HG03520 (cell line): ENCODE measurements around the gene ZNF586.
"Not testable (repeated sequence)": the region's sequence is repeated elsewhere in the genome, so short reads cannot be mapped to it uniquely, and the experiment has no call there.

Experiments used
- ATAC-seq: cut with Tn5 transposase; IDR thresholded peaks from one replicate; pipeline ENCODE4 v1.9.1; 2021; ENCODE audit warnings: mild to moderate bottlenecking, moderate library complexity; ENCODE audit not compliant: unreplicated experiment

ZNF586 gene

DNA sequence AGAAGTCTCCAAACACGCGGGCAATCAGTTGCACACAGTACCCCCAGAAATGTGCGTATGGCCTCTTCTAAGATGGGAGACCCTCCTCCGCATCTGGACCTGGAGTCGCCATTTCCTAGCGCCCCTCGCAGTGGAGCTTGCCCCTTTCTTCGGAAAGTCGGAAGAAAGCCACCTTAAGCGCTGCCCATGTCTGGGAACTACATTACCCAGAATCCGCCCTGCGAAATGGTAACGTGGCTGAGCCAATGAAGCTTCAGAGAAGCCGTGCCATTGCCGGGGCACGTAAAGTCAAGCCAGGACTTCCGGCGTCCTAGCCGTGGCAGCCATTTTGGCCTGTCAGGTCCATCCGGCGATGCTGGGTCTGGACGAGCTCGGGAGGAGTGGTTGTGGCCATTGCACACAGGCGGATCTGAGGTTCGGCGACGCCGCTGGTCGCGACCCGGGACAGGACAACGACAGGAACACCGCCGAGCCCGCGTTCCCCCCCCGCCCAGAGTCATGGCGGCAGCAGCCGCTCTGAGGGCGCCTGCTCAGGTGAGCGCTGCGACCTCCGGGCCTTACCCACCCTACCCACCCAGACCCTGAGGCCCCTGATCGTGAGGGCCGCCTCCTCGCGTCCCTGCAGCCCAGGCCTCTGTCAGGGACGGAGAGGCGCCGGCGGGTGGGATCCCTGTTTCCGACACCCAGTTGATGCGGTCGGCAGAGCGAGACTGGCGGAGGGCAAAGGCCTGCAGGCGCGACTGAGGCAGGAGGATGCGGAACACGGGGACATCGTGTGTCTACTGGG lies at the start of gene ZNF586:
Gene ZNF586 (plus strand): TSS at position 332 of the 787 bp plus-strand sequence. CDS start 167 bp downstream, at position 499.
- ATAC-seq, result peak; percentile 90

DNA sequence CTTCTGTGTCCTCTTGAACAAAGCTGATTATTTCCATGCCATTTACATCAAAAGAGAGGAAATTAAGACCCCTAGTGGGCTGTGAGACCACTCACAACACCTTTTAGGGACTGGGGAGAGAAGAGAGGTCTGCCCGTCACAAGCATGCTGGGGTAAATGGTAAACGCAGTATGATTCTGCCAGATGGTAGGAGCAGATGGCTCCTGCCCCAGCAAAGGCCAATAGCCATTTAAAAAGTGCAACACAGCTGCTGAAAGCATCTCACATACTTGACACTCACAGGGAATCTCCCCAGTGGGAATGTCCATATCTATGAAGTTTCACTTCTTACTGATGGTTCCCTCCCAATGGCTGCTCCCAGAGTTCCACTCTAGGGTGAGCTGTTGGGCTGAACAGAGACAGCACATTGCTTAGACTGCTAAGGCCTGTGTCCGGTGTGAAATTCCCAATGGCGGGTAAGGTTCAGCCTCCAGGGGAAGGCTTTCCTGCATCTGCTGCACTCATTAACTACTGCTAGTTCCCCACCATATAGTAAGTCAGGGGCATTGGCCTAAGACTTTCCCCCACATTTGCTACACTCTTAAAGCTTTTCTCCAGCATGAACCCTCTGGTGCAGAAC lies 49.5 kb upstream of the ZNF586 start:
- no peak for ATAC-seq

GRCh38 chr19:57720878-57721277 lies 48.6 kb upstream of the ZNF586 start:
- no peak for ATAC-seq

GRCh38 chr19:57738320-57738719 lies 31.2 kb upstream of the ZNF586 start:
- not testable (repeated sequence) for ATAC-seq

GRCh38 chr19:57738770-57739169 lies 30.7 kb upstream of the ZNF586 start:
- ATAC-seq, result not testable (repeated sequence)

GRCh38 chr19:57746580-57747471 lies 22.6 kb upstream of the ZNF586 start, which contains the start of gene ZNF776:
Gene ZNF776 (plus strand): TSS chr19:57746815. CDS start chr19:57747059, 244 bp downstream.
- peak; percentile 89 for ATAC-seq

DNA sequence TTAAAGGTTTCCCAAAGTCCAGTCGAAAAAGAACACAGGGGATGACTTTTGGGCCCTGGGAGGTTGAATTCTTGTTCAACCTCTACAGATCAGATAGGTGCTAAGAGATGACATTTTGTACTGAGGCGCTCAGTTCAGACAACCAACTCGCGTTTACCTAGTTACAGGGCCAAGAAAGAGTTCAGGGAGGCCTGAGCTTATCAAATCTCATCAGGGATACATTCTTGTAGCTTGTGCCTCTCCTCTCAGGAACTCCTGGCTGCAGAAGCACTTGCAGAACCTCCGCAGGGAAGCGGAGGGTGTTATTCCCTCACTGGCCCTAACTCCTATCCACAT lies 22.0 kb upstream of the ZNF586 start:
- no peak for ATAC-seq

DNA sequence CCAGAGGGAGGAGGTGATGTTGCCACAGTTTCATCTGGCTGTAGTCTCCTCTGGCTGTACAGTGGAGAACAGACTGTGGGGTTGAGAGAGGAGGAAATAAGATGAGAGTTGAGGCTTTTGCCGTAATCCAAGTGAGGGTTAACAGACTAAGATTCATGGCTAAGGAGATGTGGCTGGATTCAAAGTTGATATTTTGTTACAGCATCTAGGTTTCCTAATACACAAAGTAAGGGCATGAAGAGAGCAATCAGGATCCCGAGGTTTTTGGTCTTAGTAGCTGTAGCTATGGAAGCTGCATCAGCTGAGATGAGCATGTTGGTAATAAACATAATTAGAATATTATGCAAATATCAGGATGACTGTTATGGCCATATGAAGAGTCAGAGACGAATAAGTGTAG lies 21.4 kb upstream of the ZNF586 start:
- no peak for ATAC-seq

- no peak for ATAC-seq
These were observed 15.3 kb upstream of the ZNF586 start for GRCh38 chr19:57754091-57754673.

DNA sequence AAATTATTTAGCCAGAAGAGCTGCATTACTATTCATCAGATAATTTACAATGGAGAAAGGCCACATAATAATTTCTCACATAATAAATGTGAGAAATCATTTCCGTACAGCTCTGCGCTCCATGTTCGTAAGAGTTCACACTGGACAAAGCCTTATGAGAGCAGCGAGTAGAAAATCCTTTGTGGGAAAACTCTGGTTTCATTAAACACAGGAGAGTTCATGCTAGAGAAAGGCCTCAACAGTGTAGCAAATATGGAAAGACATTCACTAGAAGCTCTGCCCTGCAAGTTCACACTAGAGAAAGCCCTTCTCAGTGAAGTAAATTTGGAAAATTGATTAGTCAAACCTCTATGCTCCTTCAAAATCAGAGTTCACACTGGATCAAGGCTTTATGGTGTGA lies 14.4 kb upstream of the ZNF586 start:
- ATAC-seq, result no peak

- no peak for ATAC-seq
These were observed 11.5 kb upstream of the ZNF586 start for GRCh38 chr19:57757941-57758340.

DNA sequence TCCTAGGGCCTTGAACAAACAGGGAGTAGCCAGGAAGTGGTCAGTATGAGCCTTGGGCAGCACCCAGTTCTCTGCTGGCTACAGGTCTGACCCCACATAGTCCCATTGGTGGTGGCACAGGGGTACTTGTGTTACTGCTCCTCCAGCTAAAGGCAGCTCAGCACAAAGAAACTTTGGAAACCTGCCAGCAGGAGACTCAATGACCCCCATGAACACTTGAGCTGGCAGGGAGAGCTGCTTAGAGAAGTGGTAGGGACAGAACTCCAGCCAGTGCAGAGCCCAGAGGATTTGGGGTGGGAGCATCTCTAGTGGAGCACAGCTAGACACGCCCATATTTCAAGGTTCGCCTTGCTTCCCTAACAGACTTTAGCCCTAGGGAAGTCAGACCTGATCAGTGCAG lies 10.4 kb upstream of the ZNF586 start:
- ATAC-seq, result no peak

DNA sequence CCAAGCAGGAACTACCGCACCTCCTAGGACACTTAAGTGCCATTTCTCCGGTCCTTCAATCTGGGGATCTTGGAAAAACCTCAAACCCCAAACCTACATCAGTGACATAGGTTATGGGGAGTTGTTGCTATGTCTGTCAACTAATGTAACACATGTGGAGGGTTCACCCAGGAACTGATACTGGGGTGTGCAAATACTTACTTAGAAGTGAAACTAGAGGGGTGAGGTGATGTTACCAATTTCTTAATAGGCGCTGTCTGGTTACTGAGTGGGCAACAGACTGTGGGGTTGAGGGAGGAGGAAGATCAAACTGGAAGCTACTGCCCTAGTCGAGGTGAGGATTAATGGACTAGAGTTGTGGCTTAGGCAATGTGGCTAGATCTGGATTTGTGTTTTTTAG lies 1.9 kb downstream of the ZNF586 start:
- no peak for ATAC-seq

- ATAC-seq, result no peak
These were observed 4.0 kb downstream of the ZNF586 start for GRCh38 chr19:57773488-57773887.

DNA sequence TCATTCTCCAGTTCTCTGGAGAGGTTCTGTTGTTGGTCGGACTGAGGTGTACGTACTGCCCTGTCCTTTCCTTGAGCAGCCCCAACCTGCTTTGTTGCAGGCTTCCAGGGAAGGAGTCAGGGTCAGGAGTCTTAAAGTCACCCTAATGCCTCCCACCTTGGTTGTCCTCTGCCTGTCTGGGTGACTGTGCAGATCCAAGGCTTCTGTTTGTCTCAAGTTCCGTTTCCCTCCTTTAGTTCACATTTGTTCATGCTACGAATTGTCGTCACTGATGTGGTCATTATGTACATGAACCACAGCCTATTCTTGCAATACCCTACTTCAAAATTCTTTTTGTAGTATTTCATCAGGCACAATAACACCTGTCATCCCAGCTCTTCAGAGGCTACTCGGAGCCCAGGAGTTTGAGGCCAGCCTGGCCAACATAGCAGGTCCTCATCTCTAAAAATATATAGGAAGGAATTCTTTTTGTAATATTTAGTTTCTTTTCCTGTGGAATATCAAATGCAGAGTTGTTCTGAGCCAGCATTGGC lies 7.4 kb downstream of the ZNF586 start:
- ATAC-seq, result no peak

- ATAC-seq, result no peak
These were observed 8.9 kb downstream of the ZNF586 start for GRCh38 chr19:57778336-57778735.

DNA sequence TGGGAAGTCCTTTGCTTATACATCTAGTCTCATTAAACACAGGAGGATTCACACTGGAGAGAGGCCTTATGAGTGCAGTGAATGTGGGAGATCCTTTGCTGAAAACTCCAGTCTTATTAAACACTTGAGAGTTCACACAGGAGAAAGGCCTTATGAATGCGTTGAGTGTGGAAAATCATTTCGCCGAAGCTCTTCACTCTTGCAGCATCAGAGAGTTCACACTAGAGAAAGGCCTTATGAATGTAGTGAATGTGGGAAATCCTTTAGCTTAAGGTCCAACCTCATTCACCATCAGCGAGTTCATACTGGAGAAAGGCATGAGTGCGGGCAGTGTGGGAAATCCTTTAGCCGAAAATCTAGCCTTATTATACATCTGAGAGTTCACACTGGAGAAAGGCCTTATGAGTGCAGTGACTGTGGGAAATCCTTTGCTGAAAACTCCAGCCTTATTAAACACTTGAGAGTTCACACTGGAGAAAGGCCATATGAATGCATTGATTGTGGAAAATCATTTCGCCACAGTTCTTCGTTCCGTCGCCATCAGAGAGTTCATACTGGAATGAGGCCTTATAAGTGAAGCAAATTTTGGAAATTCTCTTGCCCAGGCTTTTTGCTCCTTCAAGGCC lies 9.9 kb downstream of the ZNF586 start:
- no peak for ATAC-seq

DNA sequence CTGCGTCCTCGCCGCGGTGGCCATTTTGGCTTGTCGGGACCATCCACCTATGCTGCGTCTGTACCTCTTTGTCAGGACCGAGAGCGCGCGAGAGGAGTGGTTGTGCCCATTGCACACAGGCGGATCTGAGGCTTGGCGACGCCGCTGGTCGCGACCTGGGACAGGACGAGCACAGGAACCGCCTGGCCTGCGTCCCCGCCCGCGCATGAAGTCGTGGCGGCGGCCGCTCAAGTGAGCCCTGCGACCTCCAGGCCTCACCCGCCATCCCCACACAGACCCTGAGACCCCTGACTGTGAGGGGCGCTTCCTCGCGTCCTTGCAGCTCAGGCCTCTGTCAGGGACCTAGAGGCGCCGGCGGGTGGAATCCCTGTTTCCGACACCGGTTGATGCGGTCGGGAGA lies 16.8 kb downstream of the ZNF586 start:
- no peak for ATAC-seq

DNA sequence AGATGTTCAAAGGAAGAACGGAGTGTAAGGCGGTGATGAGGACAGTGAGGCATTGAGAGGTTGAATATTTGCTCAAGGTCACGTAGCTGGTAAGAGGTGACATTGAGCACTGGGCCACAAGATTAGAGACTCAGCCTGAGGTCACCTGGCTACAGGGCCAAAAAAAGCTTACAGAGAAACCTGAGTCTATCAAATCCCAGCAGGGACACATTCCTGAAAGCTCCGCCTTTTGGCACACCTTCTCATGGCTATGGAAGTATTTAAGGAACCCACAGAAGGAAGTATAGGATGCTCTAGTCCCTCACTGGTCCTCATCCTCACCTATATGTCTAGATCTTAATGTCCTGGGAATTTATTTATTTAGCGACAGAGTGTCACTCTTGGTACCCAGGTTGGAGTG lies 17.4 kb downstream of the ZNF586 start:
- no peak for ATAC-seq

DNA sequence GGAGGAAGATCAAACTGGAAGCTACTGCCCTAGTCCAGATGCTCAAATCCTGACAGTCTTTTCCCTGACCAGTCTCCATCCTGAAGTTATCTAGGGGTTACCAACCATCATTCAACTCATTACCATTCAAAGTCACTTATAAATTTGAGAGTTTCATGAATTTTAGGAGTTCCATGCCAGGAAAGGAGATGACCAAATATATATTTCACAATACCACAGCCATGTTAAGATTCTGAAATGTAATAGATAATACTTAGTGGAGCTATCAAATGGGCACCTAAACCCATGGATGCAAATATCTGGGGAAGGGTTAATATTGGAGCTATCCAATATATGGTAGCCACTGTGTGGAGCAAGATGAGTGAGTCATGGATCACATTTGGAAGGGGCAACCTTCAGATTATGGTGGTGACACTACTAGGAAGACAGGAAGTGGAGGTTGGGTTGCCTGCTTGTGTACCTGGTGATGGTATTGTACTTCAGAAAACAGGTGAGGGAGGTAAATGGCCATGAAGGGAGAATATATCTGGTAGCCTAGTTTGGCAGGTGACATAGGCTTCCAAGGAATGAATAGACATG lies 18.7 kb downstream of the ZNF586 start:
- no peak for ATAC-seq
